Measurements from ENCODE around the gene GPC4. TPM values are rescaled to one million over a fixed set of nuclear protein-coding genes. Genes with fewer than 3 reads are reported as not detected.
A peak's percentile ranks its signal among the peaks of the same experiment; 100 is the strongest.
"Not testable (repeated sequence)": the region's sequence is repeated elsewhere in the genome, so short reads cannot be mapped to it uniquely, and the experiment has no call there.

Gene GPC4
- total RNA-seq, 4 donors from 2014 or later = 7.8 to 15.7 (median 12.7) TPM

- H3K27me3 ChIP-seq = no peaks in the 10 kb centered on the region
- DNase-seq = no peak
- H3K27ac ChIP-seq = no peak overlapping the region
- H3K4me1 ChIP-seq = no peaks in the 10 kb centered on the region
- no peaks in the 10 kb centered on the region for H3K9me3 ChIP-seq
- H3K4me3 ChIP-seq = no peak overlapping the region
- TF ChIP-seq EP300 (IDR thresholded peaks at IDR 0.05; ENCODE audit: low read depth) (no peak), POLR2AphosphoS5 (IDR thresholded peaks at IDR 0.05) (no peak), POLR2A (IDR thresholded peaks at IDR 0.05) (no peak), CTCF (IDR thresholded peaks at IDR 0.05) (no peak)
- H3K36me3 ChIP-seq = no peaks in the 10 kb centered on the region
- intact Hi-C loops (cut with DNase I; ENCODE audit: low total_unique reads) = no loop called here
- in situ Hi-C loops (cut with MboI; ENCODE audit: low pct_ligation_motif_present in 1 of 4, low pct_unique_long_range_greater_than_20kb in 1 of 4, low sequenced_read_pairs in 3 of 4) = loop anchor here in 2 of 4 donors (25.0 kb wide), 2 partner anchors 162 to 337 kb away; no protein-coding TSS in a partner anchor
Measured at GRCh38 chrX:133325422-133325821, 89.9 kb downstream of the GPC4 start.

GRCh38 chrX:133323431-133323830 is 91.9 kb downstream of the GPC4 start:
- in situ Hi-C loops (cut with MboI; ENCODE audit: low pct_ligation_motif_present in 1 of 4, low pct_unique_long_range_greater_than_20kb in 1 of 4, low sequenced_read_pairs in 3 of 4) (no loop called here), intact Hi-C loops (cut with DNase I; ENCODE audit: low total_unique reads) (no loop called here)
- H3K36me3 ChIP-seq = no peaks in the 10 kb centered on the region
- H3K27me3 ChIP-seq = no peaks in the 10 kb centered on the region
- 30 to 40% methylated on average over 1 to 2 of the region's 2 CpGs for WGBS, 2 donors (ENCODE audit: low coverage in 1 of 2)
- no peak for DNase-seq
- H3K27ac ChIP-seq = no peak overlapping the region
- TF ChIP-seq CTCF (IDR thresholded peaks at IDR 0.05) (no peak), POLR2AphosphoS5 (IDR thresholded peaks at IDR 0.05) (no peak), EP300 (IDR thresholded peaks at IDR 0.05; ENCODE audit: low read depth) (no peak), POLR2A (IDR thresholded peaks at IDR 0.05) (no peak)
- no peaks in the 10 kb centered on the region for H3K9me3 ChIP-seq
- H3K4me1 ChIP-seq = no peaks in the 10 kb centered on the region
- H3K4me3 ChIP-seq = no peak overlapping the region

GRCh38 chrX:133322269-133322668 is 93.0 kb downstream of the GPC4 start:
- H3K9me3 ChIP-seq; in situ Hi-C loops (cut with MboI; ENCODE audit: low pct_ligation_motif_present in 1 of 4, low pct_unique_long_range_greater_than_20kb in 1 of 4, low sequenced_read_pairs in 3 of 4); H3K4me3 ChIP-seq; H3K27ac ChIP-seq; H3K4me1 ChIP-seq; H3K36me3 ChIP-seq; DNase-seq; intact Hi-C loops (cut with DNase I; ENCODE audit: low total_unique reads); H3K27me3 ChIP-seq: not testable (repeated sequence)
- 80 to 87% methylated on average over 1 to 9 of the region's 9 CpGs for WGBS, 2 donors (ENCODE audit: low coverage in 1 of 2)

GRCh38 chrX:133321451-133321850 is 93.8 kb downstream of the GPC4 start:
- H3K9me3 ChIP-seq = no peaks in the 10 kb centered on the region
- in situ Hi-C loops (cut with MboI; ENCODE audit: low pct_ligation_motif_present in 1 of 4, low pct_unique_long_range_greater_than_20kb in 1 of 4, low sequenced_read_pairs in 3 of 4) (no loop called here), intact Hi-C loops (cut with DNase I; ENCODE audit: low total_unique reads) (no loop called here)
- H3K27ac ChIP-seq = no peak overlapping the region
- no peaks in the 10 kb centered on the region for H3K4me1 ChIP-seq
- 77% methylated on average over 1 of the region's 1 CpG; no CpG with 5 or more reads in 1 of the 2 donors for WGBS, 2 donors (ENCODE audit: low coverage in 1 of 2)
- no peaks in the 10 kb centered on the region for H3K27me3 ChIP-seq
- H3K36me3 ChIP-seq = no peaks in the 10 kb centered on the region
- no peak for TF ChIP-seq POLR2A (IDR thresholded peaks at IDR 0.05)
- TF ChIP-seq EP300 (IDR thresholded peaks at IDR 0.05; ENCODE audit: low read depth) = no peak
- TF ChIP-seq POLR2AphosphoS5 (IDR thresholded peaks at IDR 0.05) = no peak
- no peak for TF ChIP-seq CTCF (IDR thresholded peaks at IDR 0.05)
- DNase-seq = no peak
- no peak overlapping the region for H3K4me3 ChIP-seq

- in situ Hi-C loops (cut with MboI; ENCODE audit: low pct_ligation_motif_present in 1 of 4, low pct_unique_long_range_greater_than_20kb in 1 of 4, low sequenced_read_pairs in 3 of 4) (no loop called here), intact Hi-C loops (cut with DNase I; ENCODE audit: low total_unique reads) (no loop called here)
- Histone ChIP-seq H3K9me3 (no peaks in the 10 kb centered on the region), H3K27ac (peak overlapping the region in 1 of 4 donors; percentile 21), H3K4me3 (no peak overlapping the region), H3K27me3 (no peaks in the 10 kb centered on the region), H3K4me1 (no peaks in the 10 kb centered on the region), H3K36me3 (no peaks in the 10 kb centered on the region)
- TF ChIP-seq POLR2A (IDR thresholded peaks at IDR 0.05) (no peak), EP300 (IDR thresholded peaks at IDR 0.05; ENCODE audit: low read depth) (no peak), CTCF (IDR thresholded peaks at IDR 0.05) (no peak), POLR2AphosphoS5 (IDR thresholded peaks at IDR 0.05) (no peak)
- no peak for DNase-seq
Measured at GRCh38 chrX:133314281-133314680, 101.0 kb downstream of the GPC4 start.
